OCI-LY1 (cell line): ENCODE measurements around the gene GRIK3.
"Not testable (repeated sequence)": the region's sequence is repeated elsewhere in the genome, so short reads cannot be mapped to it uniquely, and the experiment has no call there.

Experiments
- H2AFZ ChIP-seq: fragments of 200-600 bp; sonication (generic), shearing (Covaris generic); 2 replicates; pipeline ENCODE4 v1.6.0; 2014; ENCODE audit warnings: antibody characterized with exemption, mild to moderate bottlenecking, low read length
- H3F3A ChIP-seq: fragments of 200-600 bp; sonication (generic), shearing (Covaris generic); 2 replicates; pipeline ENCODE4 v1.6.0; 2014; ENCODE audit warnings: mild to moderate bottlenecking, antibody characterized with exemption, low read length, moderate library complexity; ENCODE audit not compliant: insufficient read depth
- H3K27ac ChIP-seq: fragments of 200-600 bp; sonication (generic); 2 replicates; pipeline ENCODE4 v1.5.1; 2014; ENCODE audit warnings: low read length, mixed run types, mild to moderate bottlenecking, low read depth; ENCODE audit not compliant: poor library complexity, severe bottlenecking
- H3K27me3 ChIP-seq: fragments of 200-600 bp; sonication (generic); 2 replicates; pipeline ENCODE4 v1.6.0; 2014; ENCODE audit warnings: antibody characterized with exemption, mild to moderate bottlenecking, low read length, moderate library complexity; ENCODE audit not compliant: insufficient read depth
- H3K36me3 ChIP-seq: fragments of 200-600 bp; sonication (generic); 2 replicates; pipeline ENCODE4 v1.6.1; 2014; ENCODE audit warnings: mild to moderate bottlenecking, antibody characterized with exemption, low read length, moderate library complexity, mixed read lengths; ENCODE audit not compliant: insufficient read depth
- H3K4me1 ChIP-seq: fragments of 200-600 bp; sonication (generic); 2 replicates; pipeline ENCODE4 v1.5.1; 2014; ENCODE audit warnings: mild to moderate bottlenecking, low read length, moderate library complexity; ENCODE audit not compliant: insufficient read depth, severe bottlenecking
- H3K4me2 ChIP-seq: fragments of 200-600 bp; sonication (generic), shearing (Covaris generic); 2 replicates; pipeline ENCODE4 v1.6.1; 2014; ENCODE audit warnings: low read length
- H3K4me3 ChIP-seq: fragments of 200-600 bp; sonication (generic); 2 replicates; pipeline ENCODE4 v1.5.1; 2014; ENCODE audit warnings: low read length, low read depth, mild to moderate bottlenecking, mixed read lengths; ENCODE audit not compliant: poor library complexity, severe bottlenecking
- H3K79me2 ChIP-seq: fragments of 200-600 bp; shearing (Covaris generic); 2 replicates; pipeline ENCODE4 v1.6.1; 2016; ENCODE audit warnings: mixed run types, low read length, mixed read lengths; ENCODE audit not compliant: insufficient read depth
- H3K9ac ChIP-seq: fragments of 200-600 bp; sonication (generic), shearing (Covaris generic); 2 replicates; pipeline ENCODE4 v1.6.1; 2014; ENCODE audit warnings: mild to moderate bottlenecking, low read length, mixed read lengths
- H3K9me2 ChIP-seq: fragments of 200-600 bp; sonication (generic), shearing (Covaris generic); 2 replicates; pipeline ENCODE4 v1.6.1; 2014; ENCODE audit warnings: low read depth, mild to moderate bottlenecking, low read length, mixed read lengths
- H3K9me3 ChIP-seq: fragments of 200-600 bp; shearing (Covaris generic); 2 replicates; pipeline ENCODE4 v1.6.1; 2014; ENCODE audit warnings: low read length, mixed read lengths
- H4K20me1 ChIP-seq: fragments of 200-600 bp; sonication (generic), shearing (Covaris generic); 2 replicates; pipeline ENCODE4 v1.6.0; 2016; ENCODE audit warnings: mild to moderate bottlenecking, low read length; ENCODE audit not compliant: insufficient read depth
- EZH2 ChIP-seq: fragments of 200-600 bp; sonication (generic), shearing (Covaris generic); IDR thresholded peaks from 2 replicates; pipeline ENCODE4 v1.8.0; 2017; ENCODE audit warnings: borderline replicate concordance, mixed run types, mild to moderate bottlenecking, antibody characterized with exemption, low read length, moderate library complexity, mixed read lengths
- TF ChIP-seq, protein P1 (sequence below): fragments of 200-600 bp; sonication (generic), shearing (Covaris generic); IDR thresholded peaks from 2 replicates; pipeline ENCODE4 v1.5.1; 2017; ENCODE audit warnings: mild to moderate bottlenecking, antibody characterized with exemption, low read length, moderate library complexity, mixed read lengths

GRIK3 gene

GRCh38 chr1:36769886-36770830 is 264.2 kb downstream of the GRIK3 start:
- Histone ChIP-seq H3K27me3 (no peaks in the 10 kb centered on the region), H4K20me1 (no peaks in the 10 kb centered on the region), H2AFZ (no peak overlapping the region), H3K4me2 (no peak overlapping the region), H3F3A (no peaks in the 10 kb centered on the region), H3K36me3 (no peaks in the 10 kb centered on the region), H3K9me3 (no peaks in the 10 kb centered on the region), H3K4me1 (no peaks in the 10 kb centered on the region), H3K9me2 (no peaks in the 10 kb centered on the region), H3K9ac (no peak overlapping the region), H3K27ac (no peak overlapping the region), H3K79me2 (no peaks in the 10 kb centered on the region), H3K4me3 (no peak overlapping the region)
- no peak for TF ChIP-seq EZH2
- TF ChIP-seq, protein P1, sequence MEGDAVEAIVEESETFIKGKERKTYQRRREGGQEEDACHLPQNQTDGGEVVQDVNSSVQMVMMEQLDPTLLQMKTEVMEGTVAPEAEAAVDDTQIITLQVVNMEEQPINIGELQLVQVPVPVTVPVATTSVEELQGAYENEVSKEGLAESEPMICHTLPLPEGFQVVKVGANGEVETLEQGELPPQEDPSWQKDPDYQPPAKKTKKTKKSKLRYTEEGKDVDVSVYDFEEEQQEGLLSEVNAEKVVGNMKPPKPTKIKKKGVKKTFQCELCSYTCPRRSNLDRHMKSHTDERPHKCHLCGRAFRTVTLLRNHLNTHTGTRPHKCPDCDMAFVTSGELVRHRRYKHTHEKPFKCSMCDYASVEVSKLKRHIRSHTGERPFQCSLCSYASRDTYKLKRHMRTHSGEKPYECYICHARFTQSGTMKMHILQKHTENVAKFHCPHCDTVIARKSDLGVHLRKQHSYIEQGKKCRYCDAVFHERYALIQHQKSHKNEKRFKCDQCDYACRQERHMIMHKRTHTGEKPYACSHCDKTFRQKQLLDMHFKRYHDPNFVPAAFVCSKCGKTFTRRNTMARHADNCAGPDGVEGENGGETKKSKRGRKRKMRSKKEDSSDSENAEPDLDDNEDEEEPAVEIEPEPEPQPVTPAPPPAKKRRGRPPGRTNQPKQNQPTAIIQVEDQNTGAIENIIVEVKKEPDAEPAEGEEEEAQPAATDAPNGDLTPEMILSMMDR: no peak

DNA sequence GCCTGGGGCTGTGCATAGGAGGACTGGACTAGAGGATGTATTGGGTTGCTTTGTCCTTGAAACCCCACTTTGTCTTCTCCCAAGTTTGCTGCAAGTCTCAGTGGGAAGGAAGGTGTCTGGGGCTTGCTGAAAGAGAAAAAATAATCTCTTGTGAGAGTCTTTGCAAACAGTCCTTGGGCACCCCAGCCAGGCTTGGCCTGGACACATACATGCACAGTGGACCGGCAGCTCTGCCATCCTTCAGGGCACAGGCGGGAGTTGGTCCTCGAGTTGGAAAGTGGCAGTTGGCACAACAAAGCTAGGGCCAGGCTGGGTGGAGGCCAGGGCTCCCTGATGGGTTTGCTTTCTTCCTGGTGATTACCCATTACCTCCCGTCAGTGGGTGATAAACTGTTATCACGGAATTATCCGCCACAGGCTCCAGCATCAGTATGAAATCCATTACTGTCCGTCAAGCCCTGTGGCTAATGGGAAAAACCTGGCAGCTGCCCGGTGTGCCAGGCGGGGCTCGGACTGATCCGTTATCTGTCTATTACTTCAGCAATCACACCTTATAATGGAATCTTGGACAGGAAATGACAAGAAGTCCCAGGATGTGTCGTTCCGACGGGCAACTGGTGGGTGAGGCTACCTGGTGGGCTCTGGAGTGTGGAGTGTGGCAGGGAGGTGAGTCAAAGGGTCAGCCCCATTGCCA is 265.7 kb downstream of the GRIK3 start:
- no peaks in the 10 kb centered on the region for H3F3A ChIP-seq
- no peaks in the 10 kb centered on the region for H3K27me3 ChIP-seq
- no peak overlapping the region for H3K9ac ChIP-seq
- H3K9me2 ChIP-seq: no peaks in the 10 kb centered on the region
- no peak overlapping the region for H3K4me2 ChIP-seq
- no peak overlapping the region for H2AFZ ChIP-seq
- no peak overlapping the region for H3K27ac ChIP-seq
- no peaks in the 10 kb centered on the region for H3K36me3 ChIP-seq
- no peaks in the 10 kb centered on the region for H3K9me3 ChIP-seq
- no peaks in the 10 kb centered on the region for H3K79me2 ChIP-seq
- no peaks in the 10 kb centered on the region for H3K4me1 ChIP-seq
- no peak for TF ChIP-seq EZH2
- TF ChIP-seq, protein P1: no peak
- no peak overlapping the region for H3K4me3 ChIP-seq
- no peaks in the 10 kb centered on the region for H4K20me1 ChIP-seq

DNA sequence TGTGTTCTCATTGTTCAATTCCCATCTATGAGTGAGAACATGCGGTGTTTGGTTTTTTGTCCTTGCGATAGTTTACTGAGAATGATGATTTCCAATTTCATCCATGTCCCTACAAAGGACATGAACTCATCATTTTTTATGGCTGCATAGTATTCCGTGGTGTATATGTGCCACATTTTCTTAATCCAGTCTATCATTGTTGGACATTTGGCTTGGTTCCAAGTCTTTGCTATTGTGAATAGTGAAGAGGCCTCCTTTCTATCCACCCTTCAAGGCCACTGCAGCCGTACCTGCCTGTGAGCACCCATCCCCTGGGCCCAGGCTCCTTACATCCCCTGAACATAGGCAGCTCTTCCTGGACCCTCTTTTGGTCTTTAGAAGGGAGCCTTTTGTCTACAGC is 266.9 kb downstream of the GRIK3 start:
- H3K4me1 ChIP-seq, H3K36me3 ChIP-seq, H3F3A ChIP-seq, H3K27me3 ChIP-seq, H3K4me2 ChIP-seq, H3K4me3 ChIP-seq, H2AFZ ChIP-seq, H3K27ac ChIP-seq, H3K79me2 ChIP-seq, H3K9ac ChIP-seq, H4K20me1 ChIP-seq, H3K9me2 ChIP-seq, H3K9me3 ChIP-seq: not testable (repeated sequence)
